ENCODE data around the gene TRAM2. TPM values are rescaled to one million over a fixed set of nuclear protein-coding genes. Genes with fewer than 3 reads are reported as not detected.

Gene TRAM2
- total and polyA plus RNA-seq, 9 of the 15 experiments (the other 6 are each of a cell fraction or from before 2014, with no cell fraction given): 2.6 to 13.3 (median 8.9) TPM

GRCh38 chr6:52577022-52577777, at the start of gene TRAM2 (continued):
- TF ChIP-seq, protein P1, sequence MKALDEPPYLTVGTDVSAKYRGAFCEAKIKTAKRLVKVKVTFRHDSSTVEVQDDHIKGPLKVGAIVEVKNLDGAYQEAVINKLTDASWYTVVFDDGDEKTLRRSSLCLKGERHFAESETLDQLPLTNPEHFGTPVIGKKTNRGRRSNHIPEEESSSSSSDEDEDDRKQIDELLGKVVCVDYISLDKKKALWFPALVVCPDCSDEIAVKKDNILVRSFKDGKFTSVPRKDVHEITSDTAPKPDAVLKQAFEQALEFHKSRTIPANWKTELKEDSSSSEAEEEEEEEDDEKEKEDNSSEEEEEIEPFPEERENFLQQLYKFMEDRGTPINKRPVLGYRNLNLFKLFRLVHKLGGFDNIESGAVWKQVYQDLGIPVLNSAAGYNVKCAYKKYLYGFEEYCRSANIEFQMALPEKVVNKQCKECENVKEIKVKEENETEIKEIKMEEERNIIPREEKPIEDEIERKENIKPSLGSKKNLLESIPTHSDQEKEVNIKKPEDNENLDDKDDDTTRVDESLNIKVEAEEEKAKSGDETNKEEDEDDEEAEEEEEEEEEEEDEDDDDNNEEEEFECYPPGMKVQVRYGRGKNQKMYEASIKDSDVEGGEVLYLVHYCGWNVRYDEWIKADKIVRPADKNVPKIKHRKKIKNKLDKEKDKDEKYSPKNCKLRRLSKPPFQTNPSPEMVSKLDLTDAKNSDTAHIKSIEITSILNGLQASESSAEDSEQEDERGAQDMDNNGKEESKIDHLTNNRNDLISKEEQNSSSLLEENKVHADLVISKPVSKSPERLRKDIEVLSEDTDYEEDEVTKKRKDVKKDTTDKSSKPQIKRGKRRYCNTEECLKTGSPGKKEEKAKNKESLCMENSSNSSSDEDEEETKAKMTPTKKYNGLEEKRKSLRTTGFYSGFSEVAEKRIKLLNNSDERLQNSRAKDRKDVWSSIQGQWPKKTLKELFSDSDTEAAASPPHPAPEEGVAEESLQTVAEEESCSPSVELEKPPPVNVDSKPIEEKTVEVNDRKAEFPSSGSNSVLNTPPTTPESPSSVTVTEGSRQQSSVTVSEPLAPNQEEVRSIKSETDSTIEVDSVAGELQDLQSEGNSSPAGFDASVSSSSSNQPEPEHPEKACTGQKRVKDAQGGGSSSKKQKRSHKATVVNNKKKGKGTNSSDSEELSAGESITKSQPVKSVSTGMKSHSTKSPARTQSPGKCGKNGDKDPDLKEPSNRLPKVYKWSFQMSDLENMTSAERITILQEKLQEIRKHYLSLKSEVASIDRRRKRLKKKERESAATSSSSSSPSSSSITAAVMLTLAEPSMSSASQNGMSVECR (CRISPR knock-in tag; IDR thresholded peaks at IDR 0.05): no peak
- TF ChIP-seq ZNF24 (IDR thresholded peaks at IDR 0.05) (peak; percentile 44; the same call in 1 of the 2 replicates), ZNF184 (CRISPR knock-in tag; IDR thresholded peaks at IDR 0.05) (no peak), ZNF639 (CRISPR knock-in tag; conservative IDR thresholded peaks at IDR 0.05 in 1 of 2, IDR thresholded peaks at IDR 0.05 in 1 of 2) (peak in 1 of 2 experiments; percentile 98; a peak in 2 of 4 replicates), ETS2 (tag; IDR thresholded peaks at IDR 0.05; ENCODE audit: borderline replicate concordance, poor library complexity, severe bottlenecking) (peak; percentile 39), ETV1 (tag; conservative IDR thresholded peaks at IDR 0.05; ENCODE audit: low read depth) (peak; percentile 50), BRCA1 (IDR thresholded peaks at IDR 0.05) (no peak), BRCA1 (CRISPR knock-in tag; IDR thresholded peaks at IDR 0.05) (no peak), ZFX (CRISPR knock-in tag; IDR thresholded peaks at IDR 0.05) (peak; percentile 96), GATAD2A (IDR thresholded peaks at IDR 0.05) (0 out of 2 replicates have a peak, but pooled peaks have one; percentile 33), MLX (CRISPR knock-in tag; conservative IDR thresholded peaks at IDR 0.05) (0 out of 4 replicates have a peak, but pooled peaks of 1 of the 2 experiments have one; percentile 69), CEBPG (CRISPR knock-in tag; IDR thresholded peaks at IDR 0.05) (no peak), CEBPG (tag; conservative IDR thresholded peaks at IDR 0.05 in 1 of 2, IDR thresholded peaks at IDR 0.05 in 1 of 2) (0 out of 4 replicates have a peak, but pooled peaks of 1 of the 2 experiments have one; percentile 31), ILF3 (IDR thresholded peaks at IDR 0.05; ENCODE audit: borderline replicate concordance) (peak; percentile 77; the same call in 1 of the 2 replicates)
- TF ChIP-seq, protein P2, sequence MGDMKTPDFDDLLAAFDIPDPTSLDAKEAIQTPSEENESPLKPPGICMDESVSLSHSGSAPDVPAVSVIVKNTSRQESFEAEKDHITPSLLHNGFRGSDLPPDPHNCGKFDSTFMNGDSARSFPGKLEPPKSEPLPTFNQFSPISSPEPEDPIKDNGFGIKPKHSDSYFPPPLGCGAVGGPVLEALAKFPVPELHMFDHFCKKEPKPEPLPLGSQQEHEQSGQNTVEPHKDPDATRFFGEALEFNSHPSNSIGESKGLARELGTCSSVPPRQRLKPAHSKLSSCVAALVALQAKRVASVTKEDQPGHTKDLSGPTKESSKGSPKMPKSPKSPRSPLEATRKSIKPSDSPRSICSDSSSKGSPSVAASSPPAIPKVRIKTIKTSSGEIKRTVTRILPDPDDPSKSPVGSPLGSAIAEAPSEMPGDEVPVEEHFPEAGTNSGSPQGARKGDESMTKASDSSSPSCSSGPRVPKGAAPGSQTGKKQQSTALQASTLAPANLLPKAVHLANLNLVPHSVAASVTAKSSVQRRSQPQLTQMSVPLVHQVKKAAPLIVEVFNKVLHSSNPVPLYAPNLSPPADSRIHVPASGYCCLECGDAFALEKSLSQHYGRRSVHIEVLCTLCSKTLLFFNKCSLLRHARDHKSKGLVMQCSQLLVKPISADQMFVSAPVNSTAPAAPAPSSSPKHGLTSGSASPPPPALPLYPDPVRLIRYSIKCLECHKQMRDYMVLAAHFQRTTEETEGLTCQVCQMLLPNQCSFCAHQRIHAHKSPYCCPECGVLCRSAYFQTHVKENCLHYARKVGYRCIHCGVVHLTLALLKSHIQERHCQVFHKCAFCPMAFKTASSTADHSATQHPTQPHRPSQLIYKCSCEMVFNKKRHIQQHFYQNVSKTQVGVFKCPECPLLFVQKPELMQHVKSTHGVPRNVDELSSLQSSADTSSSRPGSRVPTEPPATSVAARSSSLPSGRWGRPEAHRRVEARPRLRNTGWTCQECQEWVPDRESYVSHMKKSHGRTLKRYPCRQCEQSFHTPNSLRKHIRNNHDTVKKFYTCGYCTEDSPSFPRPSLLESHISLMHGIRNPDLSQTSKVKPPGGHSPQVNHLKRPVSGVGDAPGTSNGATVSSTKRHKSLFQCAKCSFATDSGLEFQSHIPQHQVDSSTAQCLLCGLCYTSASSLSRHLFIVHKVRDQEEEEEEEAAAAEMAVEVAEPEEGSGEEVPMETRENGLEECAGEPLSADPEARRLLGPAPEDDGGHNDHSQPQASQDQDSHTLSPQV (IDR thresholded peaks at IDR 0.05): peak; percentile 60
